ENCODE data around the gene OR6C68.
"Not testable (repeated sequence)": the region's sequence is repeated elsewhere in the genome, so short reads cannot be mapped to it uniquely, and the experiment has no call there.

Gene OR6C68
- total RNA-seq = 0 reads per million in 3 experiments

DNA sequence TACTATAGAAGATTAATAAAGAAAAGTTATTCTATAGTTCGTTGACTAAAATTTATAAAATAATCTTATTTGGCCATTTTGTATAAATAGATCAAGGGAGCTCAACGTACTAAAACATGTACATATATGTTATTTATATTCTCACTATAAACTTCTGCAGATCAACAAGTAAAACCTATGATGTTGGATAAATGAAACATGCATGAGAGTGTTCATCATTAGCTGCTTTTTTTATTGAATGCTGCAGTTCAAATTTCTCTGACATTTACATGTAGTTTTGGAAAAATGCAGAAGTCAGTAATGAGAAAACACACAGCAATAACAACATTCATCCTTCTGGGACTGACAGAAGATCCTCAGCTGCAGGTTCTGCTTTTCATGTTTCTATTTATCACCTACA, at the start of gene OR6C68:
Gene OR6C68, plus strand, starts transcription at position 301 of the 400 bp plus-strand sequence. Its CDS starts 0 bp downstream, at position 301.
- DNase-seq = no peak

DNA sequence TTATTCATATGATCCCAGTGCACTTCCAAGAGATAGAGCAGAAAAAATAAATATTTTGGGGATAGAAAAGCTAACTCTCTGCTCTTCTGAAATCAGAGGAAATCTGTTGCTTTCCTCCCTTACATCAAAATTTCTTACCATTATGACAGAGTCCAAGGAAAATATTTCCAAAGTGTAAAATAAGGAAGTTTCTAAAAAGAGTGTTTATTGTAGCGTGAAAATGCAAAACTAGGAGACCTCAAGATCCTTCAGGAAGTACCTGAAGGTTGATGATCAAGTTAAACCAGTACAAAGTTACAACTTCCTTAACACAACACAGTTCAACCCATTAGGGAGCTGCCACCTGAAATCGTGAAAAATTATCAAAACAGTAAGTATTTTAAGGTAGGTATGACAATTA, 48.4 kb upstream of the OR6C68 start, which contains the start of gene OR6C2:
Gene OR6C2, plus strand, starts transcription at position 301 of the 400 bp plus-strand sequence. CDS start 8,138 bp downstream, outside the sequence.
- DNase-seq = no peak

DNA sequence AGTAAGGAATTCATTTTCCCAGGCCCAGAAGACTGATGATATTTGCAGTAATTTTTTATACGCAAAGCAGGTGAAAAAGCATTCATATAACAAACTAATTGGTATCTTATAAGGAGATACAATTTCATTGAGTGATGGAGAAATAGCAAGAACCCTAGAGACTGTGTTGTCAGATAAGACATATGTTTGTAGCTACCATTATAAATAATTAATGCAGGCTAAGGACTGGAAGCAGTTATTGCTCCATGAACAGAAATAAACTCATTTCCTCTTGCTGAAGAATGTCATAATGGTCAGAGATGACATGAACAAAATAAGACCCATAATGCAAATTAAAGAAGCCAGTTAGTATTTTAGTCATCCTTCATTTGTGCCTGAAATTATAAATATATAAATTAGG, 46.8 kb upstream of the OR6C68 start:
- DNase-seq = no peak

DNA sequence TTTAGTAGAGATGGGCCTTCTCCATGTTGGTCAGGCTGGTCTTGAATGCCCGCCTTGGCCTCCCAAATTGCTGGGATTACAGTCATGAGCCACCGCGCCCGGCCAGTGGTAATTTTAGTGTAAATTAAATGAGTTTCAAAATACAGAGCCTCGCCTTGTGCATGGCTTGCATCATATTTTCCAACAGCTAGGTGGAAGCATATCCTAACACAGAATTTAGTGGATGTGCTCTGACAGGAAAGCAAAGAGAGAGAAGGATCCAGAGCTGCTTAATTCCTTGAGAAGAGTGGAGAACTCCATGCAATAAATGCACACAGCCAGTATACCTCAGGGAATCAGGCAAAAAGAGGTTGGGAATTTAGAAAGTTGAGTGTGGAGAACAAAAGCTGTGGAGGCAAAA, 45.9 kb upstream of the OR6C68 start:
- no peak for DNase-seq

DNA sequence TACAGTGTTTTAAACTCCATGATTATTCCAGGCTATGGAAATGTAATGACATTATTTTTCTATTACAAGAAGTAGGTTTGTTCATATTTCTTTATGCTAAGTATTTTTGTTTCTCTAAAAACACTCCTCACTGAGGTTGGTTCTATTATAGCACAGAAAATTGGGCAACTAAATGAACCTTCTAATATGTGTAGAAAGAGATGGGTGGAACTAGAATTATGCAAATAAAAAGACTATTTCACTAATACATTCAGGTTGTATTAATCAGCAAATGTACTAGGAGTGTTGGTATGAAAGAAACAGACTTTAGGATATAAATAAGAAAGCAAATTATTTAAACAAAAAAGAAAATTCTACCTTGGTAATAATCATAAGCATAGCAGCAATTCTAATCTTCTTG, 43.4 kb upstream of the OR6C68 start:
- no peak for DNase-seq

DNA sequence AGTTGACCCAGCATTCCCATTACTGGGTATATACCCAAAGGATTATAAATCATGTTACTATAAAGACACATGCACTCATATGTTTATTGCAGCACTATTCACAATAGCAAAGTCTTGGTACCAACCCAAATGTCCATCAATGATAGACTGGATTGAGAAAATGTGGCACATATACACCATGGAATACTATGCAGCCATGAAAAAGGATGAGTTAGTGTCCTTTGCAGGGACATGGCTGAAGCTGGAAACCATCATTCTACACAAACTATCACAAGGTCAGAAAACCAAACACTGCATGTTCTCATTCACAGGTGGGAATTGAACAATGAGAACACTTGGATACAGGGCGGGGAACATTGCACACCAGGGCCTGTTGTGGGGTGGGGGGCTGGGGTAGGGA, 27.3 kb upstream of the OR6C68 start:
- DNase-seq = not testable (repeated sequence)

DNA sequence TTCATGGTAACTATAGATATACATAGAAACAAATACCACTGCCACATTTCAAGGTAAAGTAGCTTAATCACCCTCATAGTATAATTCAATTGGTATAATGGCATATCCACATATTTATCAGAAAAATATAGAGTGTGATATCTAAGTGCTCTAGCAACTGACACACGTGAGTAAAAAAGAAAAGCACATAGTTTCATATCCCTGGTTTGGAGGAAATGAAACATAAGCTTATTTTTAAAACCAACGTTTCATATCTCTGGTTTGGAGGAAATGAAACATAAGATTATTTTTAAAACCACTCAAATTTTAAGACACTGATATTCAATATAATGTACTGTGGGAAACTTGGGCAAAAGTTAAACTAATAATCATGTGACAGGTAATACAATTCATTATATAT, 24.3 kb upstream of the OR6C68 start:
- no peak for DNase-seq

DNA sequence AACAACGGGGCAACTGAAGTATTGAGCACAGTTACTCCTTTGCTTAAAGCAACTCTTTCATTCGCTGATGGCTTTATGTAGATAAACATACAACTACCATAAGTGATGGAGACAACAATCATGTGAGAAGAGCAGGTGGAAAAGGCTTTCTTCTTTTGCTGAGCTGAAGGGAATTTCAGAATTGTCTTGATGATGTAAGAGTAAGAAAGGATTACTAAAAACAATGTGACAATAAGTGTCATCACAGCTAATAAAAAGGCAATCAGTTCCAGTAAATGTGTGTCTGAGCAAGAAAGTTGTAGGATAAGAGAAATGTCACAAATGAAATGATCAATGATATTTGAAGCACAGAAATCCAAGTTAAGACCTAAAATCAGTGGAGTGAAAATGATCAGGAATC, 22.9 kb upstream of the OR6C68 start:
- DNase-seq = no peak

DNA sequence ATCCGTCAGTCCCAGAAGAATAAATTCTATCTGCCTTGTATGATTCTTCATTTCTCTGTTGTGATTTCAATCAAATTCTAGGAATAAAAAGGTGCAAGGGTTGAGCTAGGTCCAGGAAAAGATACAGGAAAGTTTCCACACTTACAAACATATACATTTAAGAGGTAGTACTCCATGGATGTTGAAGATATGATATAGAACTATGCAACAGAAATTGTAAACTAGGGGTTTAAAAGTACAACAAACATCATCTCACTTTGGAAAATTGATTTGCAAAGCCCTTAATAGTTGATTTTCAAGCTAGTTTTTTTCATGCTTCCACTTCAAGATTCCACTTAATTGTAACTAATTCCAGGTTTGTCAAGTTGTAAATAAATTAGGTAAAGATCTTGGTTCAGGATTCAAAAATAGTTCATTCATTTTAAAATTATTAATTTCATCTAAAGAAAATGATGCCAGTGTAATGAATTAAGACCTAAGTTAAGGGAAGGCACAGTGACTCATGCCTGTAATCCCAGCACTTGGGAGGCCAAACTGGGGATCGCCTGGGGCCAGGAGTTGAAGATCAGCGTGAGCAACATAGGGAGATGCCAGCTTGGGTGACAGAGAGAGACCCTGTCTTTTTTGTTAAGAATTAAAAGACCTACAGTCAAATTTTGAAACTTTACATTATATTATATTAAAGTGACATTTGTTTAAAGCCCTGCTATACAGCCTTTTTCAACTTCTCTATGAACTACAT, 21.9 kb upstream of the OR6C68 start, which contains the start of gene OR6C70:
Gene OR6C70, minus strand, starts transcription at position 51 of the 742 bp plus-strand sequence. Its CDS starts 0 bp downstream, at position 51.
- no peak for DNase-seq

DNA sequence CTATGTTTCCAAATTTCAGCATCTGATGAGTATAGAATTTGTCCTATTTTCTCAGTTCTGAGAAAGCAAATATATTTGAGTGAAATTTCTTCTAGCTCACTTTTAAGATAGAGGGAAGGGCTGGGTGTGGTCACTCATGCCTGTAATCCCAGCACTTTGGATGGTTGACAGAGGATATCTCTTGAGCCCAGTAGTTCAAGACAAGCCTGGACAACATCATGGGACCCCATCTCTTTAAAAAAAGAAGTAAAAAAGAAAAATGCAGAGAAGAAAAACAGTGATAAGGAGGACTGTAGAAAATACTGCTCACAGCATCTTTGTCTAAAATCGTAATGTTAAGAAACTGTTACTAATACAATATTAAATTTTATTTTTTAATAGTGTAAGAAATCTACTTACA, 19.9 kb upstream of the OR6C68 start:
- DNase-seq = no peak

DNA sequence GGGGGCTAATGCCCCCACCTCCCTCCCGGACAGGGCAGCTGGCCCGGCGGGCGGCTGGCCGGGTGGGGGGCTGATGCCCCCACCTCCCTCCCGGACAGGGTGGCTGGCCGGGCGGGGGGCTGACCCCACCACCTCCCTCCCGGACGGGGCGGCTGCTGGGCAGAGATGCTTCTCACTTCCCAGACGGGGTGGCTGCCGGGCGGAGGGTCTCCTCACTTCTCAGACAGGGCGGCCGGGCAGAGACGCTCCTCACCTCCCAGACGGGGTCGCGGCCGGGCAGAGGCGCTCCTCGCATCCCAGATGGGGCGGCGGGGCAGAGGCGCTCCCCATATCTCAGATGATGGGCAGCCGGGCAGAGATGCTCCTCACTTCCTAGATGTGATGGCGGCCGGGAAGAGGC, 13.0 kb upstream of the OR6C68 start:
- not testable (repeated sequence) for DNase-seq

DNA sequence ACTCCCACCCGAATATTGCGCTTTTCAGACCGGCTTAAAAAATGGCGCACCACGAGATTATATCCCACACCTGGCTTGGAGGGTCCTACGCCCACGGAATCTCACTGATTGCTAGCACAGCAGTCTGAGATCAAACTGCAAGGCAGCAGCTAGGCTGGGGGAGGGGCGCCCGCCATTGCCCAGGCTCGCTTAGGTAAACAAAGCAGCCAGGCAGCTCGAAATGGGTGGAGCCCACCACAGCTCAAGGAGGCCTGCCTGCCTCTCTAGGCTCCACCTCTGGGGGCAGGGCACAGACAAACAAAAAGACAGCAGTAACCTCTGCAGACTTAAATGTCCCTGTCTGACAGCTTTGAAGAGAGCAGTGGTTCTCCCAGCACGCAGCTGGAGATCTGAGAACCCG, 7.9 kb upstream of the OR6C68 start:
- DNase-seq = not testable (repeated sequence)

DNA sequence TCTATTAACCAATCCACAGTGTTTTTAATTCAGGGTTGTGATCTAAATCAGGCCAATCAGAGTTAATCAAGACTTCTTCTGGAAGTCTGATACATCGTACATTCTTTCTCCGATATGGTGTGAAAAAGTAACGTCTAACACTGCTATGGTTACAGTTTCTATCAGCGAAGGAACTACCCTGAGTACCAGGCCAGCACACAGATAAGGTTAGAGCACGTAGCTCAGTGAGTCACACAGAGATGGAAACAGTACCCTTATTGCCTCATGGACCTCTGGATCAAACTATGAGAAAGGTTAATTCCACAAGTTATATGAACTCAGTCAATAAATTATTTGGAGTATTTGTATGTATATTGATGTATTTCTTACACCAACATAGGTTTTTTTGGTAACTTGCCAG, 3.3 kb downstream of the OR6C68 start:
- no peak for DNase-seq

DNA sequence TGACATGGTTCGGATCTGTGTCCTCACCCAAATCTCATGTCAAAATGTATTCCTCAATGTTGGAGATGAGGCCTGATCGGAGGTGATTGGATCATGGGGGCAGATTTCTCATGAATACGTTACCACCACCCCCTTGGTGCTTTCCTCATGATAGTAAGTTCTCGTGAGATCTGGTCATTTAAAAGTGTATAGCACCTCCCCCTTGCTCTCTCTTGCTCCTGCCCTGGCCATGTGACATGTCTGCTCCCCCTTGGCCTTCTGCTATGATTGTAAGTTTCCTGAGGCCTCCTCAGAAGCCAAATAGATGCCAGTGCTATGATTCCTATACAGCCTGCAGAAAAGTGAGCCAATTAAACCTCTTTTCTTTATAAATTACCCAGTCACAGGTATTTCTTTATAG, 7.1 kb downstream of the OR6C68 start:
- DNase-seq = no peak

DNA sequence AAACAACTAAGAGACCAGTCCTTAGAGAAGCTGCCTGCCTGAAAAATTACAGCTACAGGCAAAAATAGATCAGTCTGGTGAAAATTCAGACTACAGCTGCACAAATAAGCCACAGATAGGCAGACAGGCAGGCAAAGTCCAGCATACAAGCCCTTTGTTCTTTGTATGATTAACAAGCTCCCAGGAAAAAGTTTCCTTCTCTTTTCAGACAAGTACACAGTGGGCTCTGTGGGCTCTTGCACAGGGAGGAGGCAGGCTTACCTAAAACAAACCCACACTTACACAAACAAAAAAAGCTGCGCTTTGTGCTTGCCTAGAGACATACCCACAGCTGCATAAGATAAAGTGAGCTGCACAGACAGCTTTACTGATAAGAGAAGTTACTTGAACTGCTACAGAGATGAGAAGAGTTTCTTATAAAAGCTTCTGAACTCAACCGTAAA, 7.7 kb downstream of the OR6C68 start:
- DNase-seq = no peak

DNA sequence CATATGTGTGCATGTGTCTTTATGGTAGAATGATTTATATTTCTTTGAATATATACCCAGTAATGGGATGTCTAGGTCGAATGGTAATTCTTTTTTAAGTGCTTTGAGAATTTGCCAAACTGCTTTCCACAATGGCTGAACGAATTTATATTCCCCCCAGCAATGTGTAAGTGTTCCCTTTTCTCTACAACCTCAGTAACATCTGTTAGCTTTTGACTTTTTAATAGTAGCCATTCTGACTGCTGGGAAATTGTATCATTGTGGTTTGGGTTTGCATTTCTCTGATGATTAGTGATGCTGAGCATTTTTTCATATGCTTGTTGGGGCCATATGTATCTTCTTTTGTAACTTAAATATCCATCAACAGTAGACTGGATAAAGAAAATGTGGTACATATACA, 9.4 kb downstream of the OR6C68 start:
- no peak for DNase-seq

DNA sequence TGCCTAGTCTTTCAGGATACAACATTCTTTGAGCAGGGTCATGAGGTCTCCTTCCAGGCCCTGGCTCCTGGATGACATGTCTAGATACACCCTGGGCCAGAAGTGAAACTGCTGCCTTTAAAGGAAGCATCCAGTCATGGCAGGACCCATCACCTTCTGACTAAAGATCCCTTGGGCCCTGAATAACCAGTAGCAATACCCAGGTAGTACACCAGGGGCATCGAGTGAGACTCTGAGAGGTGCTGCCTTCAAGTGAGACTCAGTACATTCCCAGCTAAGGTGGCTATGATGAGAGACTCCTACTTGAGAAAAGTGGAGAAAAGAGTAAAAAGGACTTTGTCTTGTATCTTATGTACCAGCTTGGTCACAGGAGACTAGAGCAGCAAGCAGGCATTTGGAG, 23.5 kb downstream of the OR6C68 start:
- DNase-seq = no peak

DNA sequence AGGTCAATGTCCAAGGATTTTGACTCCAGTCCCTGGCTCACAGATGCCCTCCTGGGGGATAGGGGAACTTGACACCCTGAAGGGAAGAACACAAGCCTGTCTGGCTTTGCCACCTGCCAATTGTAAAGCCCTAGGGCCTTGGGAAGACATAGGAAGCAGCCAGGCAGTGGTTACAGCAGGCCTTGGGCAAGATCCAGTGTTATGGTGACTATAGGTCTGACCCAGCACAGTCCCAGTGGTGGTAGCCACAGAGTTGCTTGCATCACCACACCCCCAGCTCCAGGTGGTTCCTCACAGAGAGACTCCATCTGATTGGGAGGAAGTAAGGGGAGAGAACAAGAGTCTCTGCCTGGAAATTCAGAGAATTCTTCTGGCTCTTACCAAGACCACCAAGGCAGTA, 24.2 kb downstream of the OR6C68 start:
- DNase-seq = no peak

All from central memory CD4-positive, alpha-beta T cell (primary cell).